GM18517 (cell line): ENCODE data around the gene UBAC1.
"Not testable (repeated sequence)": the region's sequence is repeated elsewhere in the genome, so short reads cannot be mapped to it uniquely, and the experiment has no call there.

ENCODE experiments used
- ATAC-seq: cut with Tn5 transposase; IDR thresholded peaks from one replicate; pipeline ENCODE4 v1.9.1; 2021; ENCODE audit warnings: mild to moderate bottlenecking, moderate library complexity; ENCODE audit not compliant: unreplicated experiment

The UBAC1 gene

DNA sequence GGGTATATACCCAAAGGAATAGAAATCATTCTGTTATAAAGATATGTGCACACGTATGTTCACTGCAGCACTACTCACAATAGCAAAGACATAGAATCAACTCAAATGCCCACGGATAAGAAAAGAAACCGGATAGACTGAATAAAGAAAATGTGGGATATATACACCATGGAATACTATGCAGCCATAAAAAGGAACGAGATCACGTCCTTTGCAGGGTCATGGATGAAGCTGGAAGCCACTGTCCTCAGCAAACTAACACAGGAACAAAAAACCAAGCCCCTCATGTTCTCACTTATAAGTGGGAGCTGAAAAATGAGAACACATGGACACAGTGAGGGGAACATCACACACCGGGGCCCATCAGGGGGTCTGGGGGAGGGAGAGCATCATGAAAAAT, 17.6 kb downstream of the UBAC1 start:
- ATAC-seq = not testable (repeated sequence)

DNA sequence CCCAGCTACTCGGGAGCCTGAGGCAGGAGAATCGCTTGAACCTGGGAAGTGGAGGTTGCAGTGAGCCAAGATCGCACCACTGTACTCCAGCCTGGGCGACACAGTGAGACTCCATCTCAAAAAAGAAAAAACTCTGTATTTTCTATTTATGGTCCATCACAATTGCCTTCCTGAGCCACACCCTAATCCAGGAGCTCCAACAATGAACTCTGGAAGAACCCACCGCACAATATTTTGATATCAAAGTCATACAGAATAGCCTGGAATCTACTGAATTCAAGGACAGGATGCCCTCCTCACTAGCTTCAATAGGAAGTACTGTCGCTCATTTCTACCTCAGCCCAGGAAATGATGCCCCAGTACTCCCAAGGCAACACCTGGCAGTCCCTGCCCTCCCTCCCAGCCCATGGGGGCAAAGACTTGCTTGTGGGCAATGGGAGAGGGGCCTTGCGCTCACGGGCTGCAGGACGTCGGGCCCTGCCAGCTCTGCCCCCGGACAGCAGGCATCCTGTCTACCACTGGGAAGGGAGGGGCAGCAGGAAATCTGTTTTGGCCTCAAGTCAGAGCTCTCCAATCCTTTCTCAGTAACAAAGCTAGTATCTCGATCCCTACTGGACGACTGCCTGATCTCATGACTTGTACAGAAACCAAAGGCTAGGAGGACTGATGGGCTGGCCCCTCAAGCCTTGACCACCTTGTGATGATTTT, 19.7 kb downstream of the UBAC1 start:
- ATAC-seq = no peak

DNA sequence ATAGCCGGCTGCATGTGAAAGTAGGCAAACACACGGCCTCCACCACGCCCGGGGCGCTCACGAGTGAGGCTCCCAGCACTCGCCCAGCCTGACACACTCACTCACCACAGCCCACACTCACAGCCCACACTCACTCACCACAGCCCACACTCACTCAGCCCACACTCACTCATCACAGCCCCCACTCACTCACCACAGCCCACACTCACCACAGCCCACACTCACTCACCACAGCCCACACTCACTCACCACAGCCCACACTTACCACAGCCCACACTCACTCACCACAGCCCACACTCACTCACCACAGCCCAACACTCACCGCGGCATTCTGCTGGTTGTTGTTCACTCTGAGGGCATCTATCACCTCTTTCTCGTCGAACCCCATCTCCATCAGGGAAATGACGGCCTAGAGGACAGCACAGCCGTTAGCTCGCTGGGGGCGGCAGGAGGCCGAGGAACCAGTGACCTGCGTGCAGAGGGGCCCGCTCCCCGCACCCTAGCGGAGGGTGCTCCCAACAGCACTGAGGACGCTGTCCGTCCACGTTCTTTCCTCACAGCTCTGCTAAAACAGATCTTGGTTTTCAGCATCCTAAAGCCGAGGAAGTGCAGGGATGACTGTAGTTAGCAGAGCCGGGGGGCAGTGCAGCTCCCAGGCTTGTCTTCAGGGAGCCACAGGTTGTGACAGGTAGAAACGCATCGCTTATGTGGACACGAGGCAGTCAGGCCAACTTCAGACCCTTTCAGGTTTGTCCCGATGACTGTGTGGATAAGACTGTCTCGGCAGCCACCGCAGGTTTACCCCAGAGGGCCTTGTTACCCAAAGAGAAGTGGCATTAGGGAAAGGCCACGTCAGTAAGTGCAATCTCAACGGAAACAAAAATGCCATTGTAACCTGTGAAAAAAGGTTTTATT, 21.6 kb downstream of the UBAC1 start:
- ATAC-seq = no peak

- ATAC-seq = no peak
Measured at GRCh38 chr9:135937521-135938489, 23.4 kb downstream of the UBAC1 start.

- ATAC-seq = no peak
Measured at GRCh38 chr9:135933114-135933513, 28.1 kb downstream of the UBAC1 start.

GRCh38 chr9:135932656-135933055, 28.5 kb downstream of the UBAC1 start:
- ATAC-seq = no peak

DNA sequence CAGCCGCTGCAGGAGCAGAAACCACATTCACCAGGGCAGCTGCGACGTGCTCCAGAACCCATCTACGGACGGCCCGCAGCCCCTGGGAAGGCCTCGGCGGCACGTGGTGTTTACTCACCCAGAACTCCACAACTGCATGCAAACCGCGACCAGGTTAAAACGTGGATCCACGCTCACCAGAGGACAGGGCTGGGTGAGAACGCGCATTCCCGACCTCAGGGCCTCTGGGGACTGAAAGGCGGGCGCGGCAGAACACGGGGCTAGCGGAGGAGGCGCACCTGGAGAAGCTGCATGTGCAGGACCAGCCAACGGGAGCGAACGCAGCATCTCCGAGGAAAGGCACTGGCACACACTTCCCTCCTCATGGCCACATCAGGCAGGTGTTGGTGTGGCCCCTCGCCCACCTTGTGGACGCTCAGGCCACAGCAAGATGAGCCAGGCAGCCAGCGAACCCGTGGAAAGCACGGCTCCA, 29.8 kb downstream of the UBAC1 start:
- no peak for ATAC-seq

- ATAC-seq = no peak
Measured at GRCh38 chr9:135930446-135931345, 30.5 kb downstream of the UBAC1 start.

GRCh38 chr9:135929656-135930445, 31.3 kb downstream of the UBAC1 start:
- ATAC-seq = no peak

DNA sequence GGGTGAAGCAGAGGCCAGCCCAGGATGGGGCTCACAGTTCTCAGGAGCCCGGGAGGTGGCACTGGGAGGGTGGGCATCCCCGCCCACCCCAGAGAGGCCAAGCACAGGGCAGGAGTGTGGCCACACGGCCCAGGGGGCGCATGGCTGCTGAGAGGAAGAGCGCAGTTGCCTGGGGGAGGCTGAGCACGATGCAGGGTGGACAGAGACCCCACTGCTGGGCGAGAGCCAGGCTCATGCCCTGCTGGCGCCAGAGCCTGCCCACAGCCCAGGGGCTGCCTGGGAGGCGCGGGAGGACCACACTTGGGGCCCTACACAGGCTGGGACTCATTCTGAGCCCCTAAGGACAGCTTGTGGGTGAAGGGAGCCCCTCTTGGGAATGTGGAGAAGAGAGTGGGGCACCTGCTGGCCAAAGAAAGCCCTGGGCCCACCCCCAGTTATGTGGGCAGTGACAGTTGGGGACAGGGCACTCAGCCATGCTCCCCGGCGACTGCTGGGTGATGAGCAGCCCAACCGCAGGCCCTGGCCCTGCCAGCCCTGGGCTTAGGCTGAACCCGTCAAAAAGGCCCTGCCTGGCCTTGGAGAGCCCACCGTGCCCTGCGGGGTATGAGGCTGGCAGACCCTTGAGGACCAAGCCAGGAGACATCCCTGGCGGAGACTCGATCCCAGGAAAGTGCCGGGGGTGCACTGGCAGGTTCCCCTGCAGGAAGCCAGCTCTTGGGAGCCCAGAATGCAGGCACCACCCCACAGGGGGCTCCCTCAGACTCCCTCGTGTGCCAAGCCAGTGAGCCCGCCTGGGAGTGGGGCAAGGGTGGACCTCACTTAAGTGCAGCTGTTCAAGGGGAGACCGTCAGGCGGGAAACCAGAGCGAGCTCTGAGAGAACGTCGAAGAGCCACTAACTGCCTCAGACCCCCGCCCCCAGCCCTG, 32.2 kb downstream of the UBAC1 start:
- no peak for ATAC-seq

DNA sequence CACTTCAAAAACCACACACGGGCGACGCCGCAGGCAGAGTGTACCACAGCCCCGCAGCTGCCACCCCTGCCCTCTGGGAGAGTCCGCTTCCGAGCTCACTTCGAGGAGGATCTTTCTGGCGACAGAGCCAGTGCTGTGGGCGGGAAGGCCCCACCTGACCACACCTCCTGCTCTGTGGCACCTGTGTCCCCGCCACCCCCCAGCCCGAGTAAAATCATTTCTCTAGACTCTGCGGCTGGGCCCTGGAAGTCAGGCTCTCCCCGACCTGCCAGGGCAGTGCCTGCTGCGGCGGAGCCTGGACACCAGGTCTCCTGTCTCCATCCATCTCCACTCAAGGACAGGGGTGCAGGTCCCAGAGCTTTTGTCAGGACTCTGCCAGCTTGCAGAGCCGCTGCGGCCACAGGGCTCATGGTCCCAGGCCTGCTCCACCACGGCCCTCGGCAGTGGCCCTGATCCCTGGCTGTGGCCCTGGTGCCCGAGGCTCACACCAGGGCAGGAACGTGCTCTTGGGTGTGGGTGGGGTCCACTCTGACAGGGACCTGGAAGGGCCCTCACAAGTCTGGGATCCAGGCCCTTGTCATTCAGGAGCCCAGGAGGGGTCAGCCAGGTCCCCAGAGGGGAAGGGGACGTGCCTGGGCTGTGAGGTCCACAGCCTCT, 33.0 kb downstream of the UBAC1 start:
- no peak for ATAC-seq

GRCh38 chr9:135927195-135928013, 33.8 kb downstream of the UBAC1 start:
- no peak for ATAC-seq

DNA sequence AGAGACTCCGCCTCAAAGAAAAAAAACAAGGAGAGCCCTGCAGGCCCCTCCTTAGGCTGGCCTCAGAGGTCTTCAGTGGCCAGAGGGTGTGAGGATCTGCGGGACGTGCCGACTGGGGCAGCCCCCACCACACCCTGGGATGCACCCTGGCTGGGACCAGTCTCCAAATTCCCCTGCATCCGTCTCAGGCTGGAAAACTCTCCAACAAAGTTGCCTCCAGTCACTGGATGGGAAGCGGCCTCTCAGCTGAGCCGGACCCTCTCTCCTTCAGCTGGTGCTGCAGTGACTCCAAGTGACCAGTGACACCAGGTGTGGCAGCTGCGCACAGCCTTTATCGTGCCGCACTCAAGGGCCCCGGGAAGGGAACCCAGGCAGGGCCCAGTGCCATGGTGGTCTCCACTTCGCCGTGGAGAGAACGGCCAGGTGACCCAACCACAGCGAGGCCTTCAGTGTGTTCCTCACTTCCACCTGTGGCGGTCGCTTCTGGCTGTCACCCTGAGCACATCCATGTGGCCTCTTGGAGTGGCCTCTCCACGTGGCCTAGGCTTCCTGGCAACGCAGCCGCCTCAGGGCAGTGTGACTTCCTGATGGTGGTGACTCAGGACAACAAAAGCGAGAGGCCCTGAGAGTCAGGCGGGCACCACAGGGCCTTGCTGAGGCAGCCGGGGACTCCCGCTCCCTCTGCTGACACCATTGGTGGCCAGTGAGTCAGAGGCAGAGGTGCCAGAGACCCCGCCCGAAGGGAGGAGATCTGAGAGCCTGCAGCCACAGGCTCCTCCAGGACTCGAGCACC, 34.6 kb downstream of the UBAC1 start:
- ATAC-seq = no peak

DNA sequence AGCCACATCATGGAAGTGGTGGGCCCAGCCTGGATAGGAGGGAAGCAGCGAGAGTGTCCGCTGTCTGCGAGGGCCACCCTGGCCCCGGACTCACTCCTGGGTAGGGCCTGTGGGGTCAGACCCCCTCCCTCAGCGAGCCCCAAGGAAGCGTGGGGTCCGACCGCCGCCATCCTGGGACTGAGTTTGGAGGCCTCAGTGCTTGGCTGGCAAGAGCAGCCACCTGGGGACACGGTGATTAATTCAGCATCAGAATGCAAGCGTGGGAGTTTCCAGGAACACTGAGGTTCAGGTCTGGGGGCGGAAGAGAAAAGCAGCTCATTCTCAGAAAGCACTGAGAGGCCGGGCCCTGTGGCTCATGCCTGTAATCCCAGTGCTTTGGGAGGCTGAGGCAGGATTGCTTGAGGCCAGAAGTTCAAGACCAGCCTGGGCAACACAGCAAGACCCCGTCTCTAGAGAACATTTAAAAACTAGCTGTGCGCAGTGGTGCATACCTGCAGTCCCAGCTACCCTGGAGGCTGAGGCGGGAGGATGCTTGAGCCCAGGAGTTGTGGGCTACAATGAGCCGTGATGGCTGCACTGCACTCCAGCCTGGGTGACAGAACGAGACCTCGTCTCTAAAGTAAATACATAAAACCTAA, 35.6 kb downstream of the UBAC1 start:
- ATAC-seq = no peak

DNA sequence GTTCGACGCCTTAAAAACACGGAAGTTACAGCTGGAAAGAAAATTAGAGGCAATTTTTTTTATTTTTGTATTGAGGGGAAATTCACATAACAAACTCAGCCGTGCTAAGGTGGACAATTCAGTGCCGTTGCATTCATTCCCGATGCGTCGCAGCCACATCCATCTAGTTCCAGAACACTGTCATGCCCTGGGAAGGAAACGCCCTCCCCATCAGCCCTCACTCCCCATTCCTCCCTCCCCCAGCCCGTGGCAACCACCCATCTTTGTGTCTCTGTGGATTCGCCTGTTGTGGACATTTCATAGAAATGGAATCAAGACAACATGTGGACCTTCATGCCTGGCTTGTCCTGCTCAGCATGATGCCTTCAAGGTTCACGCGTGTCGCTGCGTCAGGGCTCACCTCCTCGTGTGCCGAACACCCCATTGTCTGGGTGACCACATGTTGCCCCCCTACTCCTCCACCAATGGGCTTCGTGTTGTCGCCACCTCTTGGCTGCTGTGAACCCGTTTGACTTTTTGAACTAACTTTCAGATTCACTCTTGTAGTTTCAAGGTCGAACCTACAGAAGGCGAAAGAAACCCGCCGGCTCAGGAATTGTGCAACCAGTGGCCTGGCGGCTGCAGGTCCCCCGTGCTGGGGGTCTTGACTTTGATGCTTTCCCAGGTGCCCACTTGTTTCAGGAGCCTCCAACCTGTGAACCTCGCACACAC, 36.4 kb downstream of the UBAC1 start:
- ATAC-seq = no peak
